Cardiac septum (tissue), 1 donor: Measurements from ENCODE around the gene C2orf68. TPM values are rescaled to one million over a fixed set of nuclear protein-coding genes. Genes with fewer than 3 reads are reported as not detected.
A peak's percentile ranks its signal among the peaks of the same experiment; 100 is the strongest.
"Not testable (repeated sequence)": the region's sequence is repeated elsewhere in the genome, so short reads cannot be mapped to it uniquely, and the experiment has no call there.

Source experiments
- DNase-seq: peaks from one replicate; pipeline ENCODE4 v3.0.0-alpha.2; 2020; ENCODE audit warnings: low spot score
- intact Hi-C: fragments of 100-400 bp; cut with DNase I; formaldehyde crosslinking; loops from one replicate; pipeline ENCODE4 v1.14.0; 2022
- long read RNA-seq: library from polyadenylated mRNA; unstranded; transcript quantifications from one replicate; pipeline ENCODE4 v2.0.0, GENCODE V29; 2021
- total RNA-seq: library from RNA; stranded (reverse); fragmentation: NEBNext Ultra II Directional; extraction: Animal tissue kit (Norgen Biotek cat#: 25700); gene quantifications from one replicate; pipeline ENCODE4 v1.2.1, GENCODE V29; 2021
- donor health status: DM: no; HTN: no; CAD: no.

The C2orf68 gene
- 26.3 TPM for total RNA-seq
- long read RNA-seq, transcript C2orf68-201 (4 exons, 2,837 nt): major isoform, 9 of 40 reads
- long read RNA-seq, partial matches to known transcripts: 2 of 40 reads
- long read RNA-seq, other reads (novel, unspliced or antisense): 22 of 40 reads

DNA sequence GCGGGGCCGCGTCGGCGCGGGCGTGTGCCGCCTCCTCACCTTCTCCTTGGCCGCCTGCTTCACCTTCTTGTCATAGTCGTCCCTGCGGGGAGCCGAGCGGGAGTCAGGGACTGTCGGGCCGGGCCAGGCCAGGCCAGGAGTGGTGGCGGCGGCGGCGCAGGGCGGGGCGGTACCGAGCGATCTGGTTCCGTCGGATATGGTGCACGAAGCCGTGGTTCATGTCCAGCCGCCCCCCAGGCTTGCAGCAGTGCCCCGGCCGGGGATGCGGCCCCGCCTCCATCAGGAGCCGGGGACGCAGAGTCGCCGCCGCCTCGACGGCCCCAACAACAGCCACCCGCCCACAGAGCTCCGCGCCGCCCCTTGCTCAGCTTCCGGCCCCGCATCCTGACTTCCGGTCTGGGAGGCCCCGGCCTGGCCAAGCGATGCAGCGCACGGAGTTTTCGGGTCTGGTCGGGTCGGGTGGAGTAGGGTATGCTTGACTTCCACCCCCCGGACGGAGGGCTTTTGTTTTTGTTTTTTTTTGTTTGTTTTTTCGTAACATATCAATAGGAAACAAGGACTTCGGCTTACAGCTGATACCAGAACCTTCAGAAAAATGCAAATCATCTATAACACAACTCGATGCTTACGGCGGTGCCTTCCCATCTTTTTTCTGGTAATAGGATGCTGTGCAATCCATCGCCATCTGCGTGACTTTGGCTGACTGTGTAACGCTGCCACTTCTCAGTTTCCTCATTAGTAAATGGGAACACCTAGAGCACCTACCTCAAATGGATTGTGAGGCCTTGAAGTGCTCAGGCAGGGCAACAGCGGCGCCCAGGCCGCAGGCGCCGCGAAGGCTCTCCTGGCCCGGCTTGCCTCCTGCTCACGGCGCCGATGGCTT lies at the start of gene C2orf68:
Gene C2orf68, minus strand, starts transcription at position 362 of the 883 bp plus-strand sequence. Its CDS starts 82 bp downstream, at position 280.
- intact Hi-C loops: no loop called here
- DNase-seq: peak; percentile 96

- intact Hi-C loops: no loop called here
- DNase-seq: peak; percentile 74
These were observed 49.4 kb upstream of the C2orf68 start for GRCh38 chr2:85661139-85661858.

GRCh38 chr2:85660725-85661124 lies 48.9 kb upstream of the C2orf68 start:
- no peak for DNase-seq
- intact Hi-C loops: no loop called here

DNA sequence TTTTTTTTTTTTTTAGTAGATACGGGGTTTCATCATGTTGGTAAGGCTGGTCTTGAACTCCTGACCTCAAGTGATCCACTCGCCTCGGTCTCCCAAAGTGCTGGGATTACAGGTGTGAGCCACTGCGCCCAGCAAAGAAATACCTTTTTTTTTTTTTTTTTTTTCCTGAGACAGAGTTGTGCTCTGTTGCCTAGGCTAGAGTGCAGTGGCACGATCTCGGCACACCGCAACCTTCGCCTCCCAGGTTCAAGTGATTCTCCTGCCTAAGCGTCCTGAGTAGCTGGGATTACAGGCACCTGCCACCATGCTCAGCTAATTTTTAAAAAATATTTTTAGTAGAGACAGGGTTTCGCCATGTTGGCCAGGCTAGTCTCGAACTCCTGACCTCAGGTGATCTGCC lies 48.4 kb upstream of the C2orf68 start:
- intact Hi-C loops, DNase-seq: not testable (repeated sequence)

- peak; percentile 68 for DNase-seq
- intact Hi-C loops: no loop called here
These were observed 47.6 kb upstream of the C2orf68 start for GRCh38 chr2:85659324-85659981.

- intact Hi-C loops: not testable (repeated sequence)
- DNase-seq: peak; percentile 51
These were observed 45.5 kb upstream of the C2orf68 start for GRCh38 chr2:85657399-85657798.

DNA sequence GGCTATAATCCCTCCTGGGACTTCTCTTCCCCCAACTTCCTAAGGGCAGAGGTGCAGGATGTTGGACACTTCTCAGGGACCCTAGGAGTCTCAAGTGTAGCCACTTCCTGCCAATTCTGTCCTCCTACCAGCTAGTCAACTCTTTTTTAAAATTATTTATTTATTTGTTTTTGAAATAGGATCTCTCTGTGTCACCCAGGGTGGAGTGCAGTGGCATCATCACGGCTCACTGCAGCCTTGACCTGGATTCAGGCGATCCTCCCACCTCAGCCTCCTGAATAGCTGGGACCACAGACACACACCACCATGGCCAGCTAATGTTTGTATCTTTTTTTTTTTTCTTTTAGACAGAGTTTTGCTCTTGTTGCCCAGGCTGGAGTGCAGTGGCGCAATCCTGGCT lies 44.6 kb upstream of the C2orf68 start:
- DNase-seq: no peak
- intact Hi-C loops: no loop called here

GRCh38 chr2:85655961-85656417 lies 44.1 kb upstream of the C2orf68 start:
- DNase-seq: no peak

DNA sequence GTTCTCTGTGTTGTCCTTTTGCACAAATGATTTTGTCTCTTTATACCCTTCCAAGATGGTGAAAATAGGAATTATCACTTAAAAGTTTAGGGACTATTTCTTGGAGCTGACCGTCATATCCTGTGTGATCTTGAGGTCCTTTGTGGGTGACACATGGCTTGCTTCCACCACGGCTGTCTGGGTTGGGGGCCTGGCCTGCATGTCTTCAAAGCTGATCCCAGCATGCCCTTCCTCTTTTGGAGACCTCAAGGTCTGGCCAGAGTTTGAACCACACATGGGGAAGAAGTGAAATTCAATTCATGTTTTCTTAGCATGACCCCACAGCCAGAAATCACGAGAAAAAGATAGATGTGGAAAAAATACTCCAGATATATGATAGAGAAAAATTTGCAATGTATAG lies 42.1 kb upstream of the C2orf68 start:
- intact Hi-C loops: no loop called here
- no peak for DNase-seq

More at GRCh38 chr2:85655961-85656417, 44.1 kb upstream of the C2orf68 start:
- intact Hi-C loops: no loop called here

GRCh38 chr2:85652056-85652455 lies 40.2 kb upstream of the C2orf68 start:
- no peak for DNase-seq
- intact Hi-C loops: no loop called here

DNA sequence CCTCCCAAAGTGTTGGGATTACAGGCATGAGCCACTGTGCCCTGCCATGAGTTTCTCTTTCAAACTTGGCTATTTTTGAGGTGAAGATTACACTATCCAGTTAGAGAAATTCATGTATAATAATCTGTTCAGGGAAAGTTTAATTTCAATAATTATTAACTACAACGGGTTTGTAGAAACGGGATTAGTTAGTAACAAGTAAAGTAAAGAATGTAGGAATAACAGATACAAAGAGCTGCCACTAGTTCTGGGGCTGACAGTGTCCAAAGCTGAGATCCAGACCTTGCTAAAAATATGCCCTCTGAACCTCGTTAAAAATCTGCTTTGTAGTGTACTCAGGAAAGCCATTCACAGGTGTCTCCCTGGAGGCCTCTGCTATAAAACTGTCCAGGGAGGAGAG lies 39.2 kb upstream of the C2orf68 start:
- DNase-seq: no peak
- intact Hi-C loops: no loop called here

GRCh38 chr2:85650456-85650855 lies 38.6 kb upstream of the C2orf68 start:
- intact Hi-C loops: no loop called here
- no peak for DNase-seq

DNA sequence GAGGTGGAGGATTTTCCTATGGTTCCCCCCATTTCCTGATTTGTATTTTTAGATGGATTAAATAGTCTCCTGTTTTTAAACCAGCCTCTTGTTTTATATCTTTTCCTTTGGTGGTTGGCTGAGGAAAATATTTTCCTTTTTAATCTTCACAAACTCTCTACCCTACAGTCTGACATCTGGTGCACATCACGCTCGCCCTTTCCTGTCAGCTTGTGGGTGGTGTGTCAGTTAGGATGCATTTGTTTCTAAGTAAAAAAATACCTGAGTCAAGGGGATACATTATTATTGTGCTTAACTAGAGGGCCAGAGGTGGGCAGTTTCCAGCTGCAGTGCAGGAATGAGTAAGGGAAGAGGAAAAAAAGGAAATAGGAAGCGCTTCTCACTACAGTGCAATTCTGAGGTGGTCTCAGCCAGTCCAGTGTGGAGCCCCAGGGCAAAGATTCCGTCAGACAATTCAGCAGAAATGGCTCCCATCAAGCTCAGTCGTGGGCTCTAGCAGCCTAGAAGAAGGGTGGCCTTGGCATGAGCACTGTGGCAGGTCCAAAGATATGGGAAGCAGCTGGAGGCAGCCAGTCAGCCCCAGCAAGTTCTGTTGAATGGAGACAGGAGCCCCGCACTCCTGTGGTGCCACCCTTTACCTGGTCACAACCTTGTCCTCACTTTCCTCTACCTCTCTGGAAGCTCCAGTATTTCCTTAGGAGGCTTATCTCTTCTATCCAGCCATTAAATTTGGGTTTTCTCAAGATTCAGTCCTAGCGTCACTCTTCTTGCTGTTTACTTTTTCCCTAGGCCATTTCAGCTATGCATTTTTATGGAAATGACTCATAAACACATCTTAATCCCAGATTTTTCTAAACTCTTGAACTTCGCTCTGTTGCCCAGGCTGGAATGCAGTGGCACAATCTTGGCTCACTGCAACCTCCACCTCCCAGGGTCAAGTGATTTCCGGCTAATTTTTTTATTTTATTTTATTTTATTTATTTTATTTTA lies 37.6 kb upstream of the C2orf68 start:
- intact Hi-C loops: loop anchor here (5.0 kb wide), 1 partner anchor 58 kb away; no protein-coding TSS in a partner anchor
- DNase-seq: no peak

DNA sequence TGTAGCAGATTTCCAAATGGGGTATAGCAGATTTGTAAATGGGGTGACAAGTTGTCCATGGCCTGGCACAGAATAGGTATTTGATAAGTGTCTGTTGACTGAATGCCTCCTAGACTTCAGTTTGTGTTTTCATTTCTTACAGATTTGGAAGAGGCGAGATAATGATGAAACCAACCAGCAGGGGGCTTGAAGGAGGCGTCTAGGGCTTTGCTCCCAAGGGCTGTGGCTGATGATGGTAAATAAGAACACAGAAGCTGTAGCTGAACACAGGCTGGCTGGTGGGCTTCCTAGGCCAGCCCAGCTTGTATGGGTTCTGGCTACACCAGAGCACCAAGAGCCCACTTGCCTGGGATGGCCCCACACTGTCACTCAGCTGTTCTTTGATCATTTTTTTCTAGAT lies 36.8 kb upstream of the C2orf68 start:
- DNase-seq: no peak
- intact Hi-C loops: loop anchor here (5.0 kb wide), 1 partner anchor 59 kb away; no protein-coding TSS in a partner anchor

DNA sequence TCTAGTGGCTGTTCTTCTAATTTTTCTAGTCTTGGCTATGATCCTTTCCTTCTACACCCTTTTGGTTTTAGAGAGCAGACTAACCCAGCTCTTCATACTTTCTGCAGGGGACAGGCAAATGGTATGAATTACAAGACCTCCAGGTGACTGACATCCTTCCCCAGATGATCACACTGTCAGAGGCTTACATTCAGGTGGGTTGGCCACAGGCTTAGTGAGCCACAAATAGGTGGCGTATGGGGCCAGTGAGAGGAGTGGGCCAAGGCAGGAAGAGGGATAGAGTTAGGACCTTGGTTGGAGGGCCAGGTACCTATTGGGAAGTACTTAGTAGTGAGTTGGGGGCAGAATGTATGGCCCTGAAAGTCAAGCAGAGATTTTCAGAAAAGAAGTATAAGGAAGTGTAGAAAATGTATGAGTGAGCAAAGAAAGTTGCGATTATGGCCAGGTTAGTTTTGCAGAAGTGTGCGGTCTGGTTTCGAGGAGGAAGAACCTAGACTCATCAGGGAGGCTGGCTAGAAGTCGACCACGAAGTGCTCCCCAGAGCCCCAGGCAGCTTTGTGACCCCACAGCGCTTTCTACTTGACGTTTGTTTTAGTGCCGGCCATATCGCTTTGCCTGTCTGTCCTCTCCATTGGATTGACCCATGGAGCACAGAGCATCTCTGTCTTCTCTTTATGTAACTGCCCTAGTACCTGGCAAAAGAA lies 36.1 kb upstream of the C2orf68 start:
- intact Hi-C loops: loop anchor here (5.0 kb wide), 1 partner anchor 59 kb away; no protein-coding TSS in a partner anchor

GRCh38 chr2:85646166-85646565 lies 34.3 kb upstream of the C2orf68 start:
- intact Hi-C loops: loop anchor here (5.0 kb wide), 1 partner anchor 61 kb away; no protein-coding TSS in a partner anchor
- DNase-seq: no peak

More for the DNA sequence above, 36.1 kb upstream of the C2orf68 start:
- DNase-seq: no peak

- intact Hi-C loops: loop anchor here (5.0 kb wide), 1 partner anchor 62 kb away; no protein-coding TSS in a partner anchor
- peak; percentile 29 for DNase-seq
These were observed 33.0 kb upstream of the C2orf68 start for GRCh38 chr2:85644909-85645308.

GRCh38 chr2:85642725-85643124 lies 30.9 kb upstream of the C2orf68 start:
- intact Hi-C loops: no loop called here

More at GRCh38 chr2:85642725-85643124, 30.9 kb upstream of the C2orf68 start:
- DNase-seq: peak; percentile 6
